ENCODE data around the gene TIMELESS. TPM values are rescaled to one million over a fixed set of nuclear protein-coding genes. Genes with fewer than 3 reads are reported as not detected.
"Not testable (repeated sequence)": the region's sequence is repeated elsewhere in the genome, so short reads cannot be mapped to it uniquely, and the experiment has no call there.

TIMELESS gene
- total RNA-seq, 2 donors from 2014 or later = 44.1 to 61.6 TPM

DNA sequence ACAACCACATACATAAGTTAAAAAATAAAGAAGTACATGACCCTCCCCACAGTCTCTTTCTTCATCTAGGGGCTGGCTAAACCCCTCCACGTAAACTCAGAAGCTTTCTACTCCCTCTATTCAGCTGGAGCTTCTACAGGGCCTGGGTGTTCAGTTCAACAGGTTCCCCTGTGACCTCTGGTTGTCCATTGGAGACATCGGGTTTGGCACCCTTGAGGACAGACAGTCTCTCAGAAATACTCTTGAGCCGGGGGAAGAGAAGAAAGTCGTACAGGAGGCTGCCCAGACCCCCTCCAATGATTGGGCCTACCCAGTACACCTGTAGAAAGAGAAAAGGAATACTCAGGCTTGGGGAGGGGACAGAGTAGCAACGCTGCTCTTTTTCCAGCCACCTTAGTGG lies 1.9 kb upstream of the TIMELESS start:
- Mint-ChIP-seq H3K27ac (no peak overlapping the region), H3K36me3 (ENCODE audit: insufficient read depth in 2 of 2) (peaks cover 3 to 7% of the 10 kb centered on the region in 2 donors), H3K9me3 (no peaks in the 10 kb centered on the region), H3K4me1 (ENCODE audit: low read depth) (peaks cover 36% of the 10 kb centered on the region), H3K4me3 (peak overlapping the region in 1 of 2 donors; percentile 47), H3K27me3 (ENCODE audit: low read depth) (no peaks in the 10 kb centered on the region)
- ATAC-seq (replicated peaks in 1 of 2) (no peak), DNase-seq (no peak)

DNA sequence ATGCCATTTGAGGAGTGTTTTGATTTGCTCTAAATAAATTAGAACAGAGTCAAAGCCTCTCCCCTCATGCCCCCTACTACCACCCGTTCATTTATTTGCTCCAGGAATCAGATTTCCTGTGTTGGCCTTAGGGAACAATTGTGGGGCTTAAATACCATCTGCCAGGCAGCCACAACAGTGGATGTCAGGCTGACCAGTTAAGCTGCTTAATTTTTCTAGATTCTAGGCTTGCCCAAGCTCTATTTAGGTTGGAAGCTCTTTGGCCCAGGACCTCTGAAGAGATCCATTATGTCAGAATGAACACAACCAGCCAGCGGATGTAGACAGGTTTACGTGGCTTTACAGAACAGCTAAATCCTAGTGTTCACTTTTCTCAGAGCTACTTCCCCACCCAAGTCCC lies 1.0 kb upstream of the TIMELESS start:
- no peak for DNase-seq
- Mint-ChIP-seq H3K36me3 (ENCODE audit: insufficient read depth in 2 of 2) (peaks cover 4 to 7% of the 10 kb centered on the region in 2 donors), H3K9me3 (no peaks in the 10 kb centered on the region), H3K27me3 (ENCODE audit: low read depth) (no peaks in the 10 kb centered on the region), H3K27ac (no peak overlapping the region), H3K4me3 (peak overlapping the region; percentile 94 to 100), H3K4me1 (ENCODE audit: low read depth) (peaks cover 43% of the 10 kb centered on the region)
- no peak for ATAC-seq (replicated peaks in 1 of 2)

DNA sequence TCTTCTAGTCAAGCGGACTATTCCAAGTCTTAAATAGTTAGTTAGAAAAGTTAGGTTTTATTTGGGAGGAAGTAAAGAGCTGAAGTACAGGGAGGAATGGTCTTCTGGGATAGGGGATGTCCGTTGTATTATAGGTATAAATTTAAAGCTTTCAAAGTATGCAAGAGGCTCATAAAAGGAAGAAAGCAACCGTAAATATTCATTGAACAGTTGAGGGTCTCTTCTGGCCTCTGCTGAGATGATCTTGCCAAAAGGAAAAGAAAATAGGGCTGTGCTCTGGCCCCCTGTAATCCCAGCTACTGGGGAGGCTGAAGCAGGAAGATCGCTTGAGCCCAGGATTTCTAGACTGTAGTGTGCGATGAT lies 377 bp upstream of the TIMELESS start:
- peaks cover 0 to 3% of the 10 kb centered on the region in 2 donors for H3K9me3 Mint-ChIP-seq
- no peak for ATAC-seq (replicated peaks in 1 of 2)
- no peak for DNase-seq
- H3K4me3 Mint-ChIP-seq = peak overlapping the region; percentile 94 to 100
- H3K27ac Mint-ChIP-seq = peak overlapping the region; percentile 99
- H3K27me3 Mint-ChIP-seq (ENCODE audit: low read depth) = no peaks in the 10 kb centered on the region
- H3K4me1 Mint-ChIP-seq (ENCODE audit: low read depth) = peaks cover 46% of the 10 kb centered on the region
- H3K36me3 Mint-ChIP-seq (ENCODE audit: insufficient read depth in 2 of 2) = peaks cover 7 to 10% of the 10 kb centered on the region in 2 donors

DNA sequence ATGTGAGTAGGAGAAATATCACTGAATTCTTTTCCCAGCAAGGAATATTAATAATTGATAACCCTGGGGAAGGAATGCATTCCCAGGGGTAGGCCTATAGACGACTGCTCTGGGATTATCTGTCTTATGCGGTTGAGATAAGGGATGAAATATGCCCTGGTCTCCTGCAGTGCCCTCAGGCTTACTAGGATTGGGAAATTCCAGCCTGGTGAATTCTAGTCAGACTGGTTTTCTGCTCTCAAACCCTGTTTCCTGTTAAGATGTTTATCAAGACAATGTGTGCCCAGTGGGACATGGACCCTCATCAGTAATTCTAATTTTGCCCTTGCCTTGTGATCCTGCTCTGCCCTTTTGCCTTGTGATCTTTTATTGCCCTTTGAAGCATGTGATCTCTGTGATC lies 6.0 kb downstream of the TIMELESS start:
- not testable (repeated sequence) for ATAC-seq (replicated peaks in 1 of 2); H3K27ac Mint-ChIP-seq; H3K4me3 Mint-ChIP-seq; H3K9me3 Mint-ChIP-seq; H3K27me3 Mint-ChIP-seq (ENCODE audit: low read depth); DNase-seq
- peaks cover 11 to 20% of the 10 kb centered on the region in 2 donors for H3K36me3 Mint-ChIP-seq (ENCODE audit: insufficient read depth in 2 of 2)
- peaks cover 39% of the 10 kb centered on the region for H3K4me1 Mint-ChIP-seq (ENCODE audit: low read depth)

DNA sequence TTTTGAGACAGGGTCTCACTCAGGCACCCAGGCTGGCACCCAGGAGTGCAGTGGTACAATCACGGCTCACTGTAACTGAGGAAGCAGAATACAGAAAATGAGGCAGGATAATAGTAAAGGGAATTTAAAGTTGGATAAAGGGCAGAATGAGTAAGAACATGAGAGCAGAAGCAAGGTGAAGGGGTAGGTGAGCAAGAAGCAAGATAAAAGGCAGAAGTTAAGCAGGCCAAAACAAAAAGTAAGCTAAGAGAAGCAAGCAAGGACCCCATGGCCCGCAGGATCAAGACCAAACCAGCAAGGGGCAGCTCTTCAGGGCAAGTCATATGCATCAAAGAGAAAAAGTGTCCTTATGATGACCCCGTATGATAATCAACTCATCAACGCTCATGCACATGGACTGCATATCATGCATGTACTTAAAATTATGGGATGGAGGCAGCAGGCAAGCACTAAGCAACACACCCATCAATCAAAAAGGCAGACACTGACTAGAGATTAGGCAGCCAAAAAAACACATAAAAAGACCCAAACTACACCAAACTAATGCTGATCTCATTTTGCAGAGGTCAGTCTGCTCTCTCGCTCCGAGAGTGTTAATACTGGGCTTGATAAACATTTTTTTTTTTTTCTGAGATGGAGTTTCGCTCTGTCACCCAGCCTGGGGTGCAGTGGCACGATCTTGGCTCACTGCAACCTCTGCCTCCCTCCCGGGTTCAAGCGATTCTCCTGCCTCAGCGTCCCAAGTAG lies 11.6 kb downstream of the TIMELESS start:
- Mint-ChIP-seq H3K27me3 (ENCODE audit: low read depth) (no peaks in the 10 kb centered on the region), H3K4me3 (no peak overlapping the region), H3K27ac (no peak overlapping the region), H3K4me1 (ENCODE audit: low read depth) (no peaks in the 10 kb centered on the region), H3K36me3 (ENCODE audit: insufficient read depth in 2 of 2) (peaks cover 0 to 2% of the 10 kb centered on the region in 2 donors), H3K9me3 (no peaks in the 10 kb centered on the region)
- no peak for ATAC-seq (replicated peaks in 1 of 2)
- DNase-seq = no peak

DNA sequence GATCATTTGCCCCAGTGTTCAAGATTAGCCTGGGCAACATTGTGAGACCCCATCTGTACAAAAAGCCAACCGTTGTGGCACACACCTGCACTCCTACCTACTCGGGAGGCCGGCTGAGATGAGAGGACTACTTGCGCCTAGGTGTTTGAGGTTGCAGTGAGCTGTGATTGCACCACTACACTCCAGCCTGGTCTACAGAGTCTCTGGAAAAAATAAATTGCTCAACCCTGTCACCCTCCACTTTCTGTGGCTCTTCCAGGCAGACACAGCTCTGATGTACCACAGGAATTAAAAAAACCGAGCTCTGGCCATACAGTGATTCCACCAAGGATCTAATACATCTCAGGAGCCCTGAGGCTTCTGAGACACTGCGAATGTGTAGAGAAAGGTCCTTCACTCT lies 14.4 kb downstream of the TIMELESS start:
- Mint-ChIP-seq H3K4me3 (no peak overlapping the region), H3K27me3 (ENCODE audit: low read depth) (no peaks in the 10 kb centered on the region), H3K4me1 (ENCODE audit: low read depth) (no peaks in the 10 kb centered on the region), H3K27ac (no peak overlapping the region), H3K9me3 (no peaks in the 10 kb centered on the region), H3K36me3 (ENCODE audit: insufficient read depth in 2 of 2) (peaks cover 3 to 14% of the 10 kb centered on the region in 2 donors)
- ATAC-seq (replicated peaks in 1 of 2) = no peak
- DNase-seq = no peak

DNA sequence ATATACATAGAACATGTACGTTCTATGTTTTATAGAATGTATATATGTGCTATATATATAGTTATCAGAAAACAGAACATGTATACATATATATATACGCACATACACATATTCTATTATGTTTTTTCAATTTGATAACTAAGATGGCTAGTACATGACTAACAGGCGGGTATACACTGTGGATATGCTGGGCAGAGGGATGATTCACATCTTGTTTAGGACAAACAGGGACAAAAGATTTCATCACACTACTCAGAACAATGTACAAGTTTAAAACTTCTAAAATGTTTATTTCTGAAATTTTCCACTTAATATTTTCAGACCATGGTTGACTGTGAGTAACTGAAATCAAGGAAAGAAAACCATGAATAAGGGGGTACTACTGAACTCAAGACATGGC lies 17.4 kb downstream of the TIMELESS start:
- Mint-ChIP-seq H3K36me3 (ENCODE audit: insufficient read depth in 2 of 2) (peaks cover 11 to 28% of the 10 kb centered on the region in 2 donors), H3K27me3 (ENCODE audit: low read depth) (no peaks in the 10 kb centered on the region), H3K4me1 (ENCODE audit: low read depth) (no peaks in the 10 kb centered on the region), H3K4me3 (no peak overlapping the region), H3K9me3 (no peaks in the 10 kb centered on the region), H3K27ac (no peak overlapping the region)
- DNase-seq = no peak
- no peak for ATAC-seq (replicated peaks in 1 of 2)

DNA sequence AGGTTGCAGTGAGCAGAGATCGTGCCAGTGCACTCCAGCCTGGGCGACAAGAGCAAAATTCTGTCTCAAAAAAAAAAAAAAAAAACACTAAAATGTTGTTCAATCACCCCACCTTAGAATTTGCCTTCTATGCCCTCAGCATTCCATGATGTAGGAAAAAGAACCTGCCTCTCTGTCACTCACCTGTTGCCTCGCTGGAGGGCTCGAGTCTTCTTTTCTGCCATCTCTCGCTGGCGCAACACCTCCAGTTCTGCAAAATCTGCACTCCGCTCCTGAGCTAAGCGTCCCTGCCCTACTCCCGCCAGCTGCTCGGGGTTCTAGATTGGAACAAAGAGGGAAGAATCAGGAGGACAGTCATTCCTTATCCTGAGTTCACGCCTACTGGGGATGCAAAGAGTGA lies 17.9 kb downstream of the TIMELESS start:
- no peaks in the 10 kb centered on the region for H3K9me3 Mint-ChIP-seq
- no peaks in the 10 kb centered on the region for H3K27me3 Mint-ChIP-seq (ENCODE audit: low read depth)
- DNase-seq (no peak), ATAC-seq (replicated peaks in 1 of 2) (no peak)
- no peak overlapping the region for H3K27ac Mint-ChIP-seq
- H3K36me3 Mint-ChIP-seq (ENCODE audit: insufficient read depth in 2 of 2) = peaks cover 11 to 29% of the 10 kb centered on the region in 2 donors
- H3K4me3 Mint-ChIP-seq = no peak overlapping the region
- no peaks in the 10 kb centered on the region for H3K4me1 Mint-ChIP-seq (ENCODE audit: low read depth)

DNA sequence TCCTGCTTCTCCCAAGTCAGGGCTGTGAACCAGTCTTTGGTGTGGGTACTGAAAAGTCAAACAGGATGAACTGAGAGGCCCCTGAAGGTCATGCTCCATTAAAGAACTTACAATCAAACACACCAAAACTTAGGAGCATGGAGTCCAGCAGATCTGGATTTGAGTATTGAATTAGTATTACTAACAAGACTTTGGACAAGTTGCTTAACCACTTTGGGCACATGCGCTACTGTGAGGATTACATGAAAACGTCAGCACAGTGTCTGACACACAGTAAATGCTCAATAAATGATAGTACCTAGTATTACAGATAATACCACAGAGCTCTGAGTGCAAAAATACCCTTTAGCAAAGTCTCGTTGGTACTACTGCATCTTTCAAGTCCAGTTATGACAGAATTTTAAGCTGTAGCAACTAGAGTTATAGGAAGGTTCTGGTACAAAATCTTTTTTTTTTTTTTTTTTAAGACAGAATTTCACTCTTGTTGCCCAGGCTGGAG lies 23.2 kb downstream of the TIMELESS start:
- Mint-ChIP-seq H3K4me3 (no peak overlapping the region), H3K9me3 (no peaks in the 10 kb centered on the region), H3K4me1 (ENCODE audit: low read depth) (peaks cover 7% of the 10 kb centered on the region), H3K27me3 (ENCODE audit: low read depth) (no peaks in the 10 kb centered on the region), H3K36me3 (ENCODE audit: insufficient read depth in 2 of 2) (peaks cover 15 to 45% of the 10 kb centered on the region in 2 donors), H3K27ac (no peak overlapping the region)
- ATAC-seq (replicated peaks in 1 of 2) (no peak), DNase-seq (no peak)

DNA sequence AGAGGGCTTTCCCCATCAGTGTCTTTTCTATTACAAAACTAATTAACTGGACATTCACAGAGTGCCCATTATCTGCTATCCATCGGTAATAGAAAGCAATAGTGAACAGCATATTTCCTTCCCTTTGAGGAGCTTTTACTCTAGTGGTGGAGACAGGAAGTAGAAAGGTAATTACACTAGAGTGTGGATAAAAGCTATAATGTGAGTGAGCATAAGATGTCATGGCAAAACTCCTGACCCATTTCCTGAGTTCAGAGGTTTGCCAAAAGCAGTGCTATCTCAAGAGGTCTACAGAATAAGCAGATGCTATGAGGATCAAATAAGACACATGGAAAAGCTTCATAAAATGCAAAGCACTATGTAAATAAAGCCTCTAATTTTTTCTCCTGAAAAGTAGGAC lies 24.0 kb downstream of the TIMELESS start:
- Mint-ChIP-seq H3K27ac (peak overlapping the region; percentile 42), H3K27me3 (ENCODE audit: low read depth) (no peaks in the 10 kb centered on the region), H3K9me3 (no peaks in the 10 kb centered on the region), H3K36me3 (ENCODE audit: insufficient read depth in 2 of 2) (peaks cover 20 to 47% of the 10 kb centered on the region in 2 donors), H3K4me3 (no peak overlapping the region), H3K4me1 (ENCODE audit: low read depth) (peaks cover 7% of the 10 kb centered on the region)
- DNase-seq (no peak), ATAC-seq (replicated peaks in 1 of 2) (no peak)

DNA sequence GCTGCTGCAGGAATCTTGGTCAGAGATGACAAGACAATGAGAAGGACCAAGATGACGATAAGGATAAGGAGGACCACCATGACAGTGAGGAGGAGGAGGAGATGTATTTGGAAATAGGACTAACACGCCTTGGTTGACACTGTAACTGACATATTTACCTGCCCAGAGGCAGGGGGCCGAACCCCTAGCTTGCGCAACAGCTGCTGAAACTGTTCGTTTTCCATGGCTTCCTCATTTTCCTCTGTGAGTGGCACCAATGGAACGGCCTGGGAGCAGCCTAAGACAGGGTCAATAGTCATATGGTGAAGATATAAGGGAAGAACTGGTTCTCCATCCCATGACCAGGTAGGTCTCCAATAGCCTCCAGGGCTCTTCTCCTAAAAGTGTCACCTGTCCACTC lies 28.8 kb downstream of the TIMELESS start:
- no peaks in the 10 kb centered on the region for H3K9me3 Mint-ChIP-seq
- H3K4me3 Mint-ChIP-seq = no peak overlapping the region
- no peaks in the 10 kb centered on the region for H3K27me3 Mint-ChIP-seq (ENCODE audit: low read depth)
- H3K36me3 Mint-ChIP-seq (ENCODE audit: insufficient read depth in 2 of 2) = peaks cover 16 to 41% of the 10 kb centered on the region in 2 donors
- no peak for ATAC-seq (replicated peaks in 1 of 2)
- no peak for DNase-seq
- H3K4me1 Mint-ChIP-seq (ENCODE audit: low read depth) = peaks cover 7% of the 10 kb centered on the region
- no peak overlapping the region for H3K27ac Mint-ChIP-seq

DNA sequence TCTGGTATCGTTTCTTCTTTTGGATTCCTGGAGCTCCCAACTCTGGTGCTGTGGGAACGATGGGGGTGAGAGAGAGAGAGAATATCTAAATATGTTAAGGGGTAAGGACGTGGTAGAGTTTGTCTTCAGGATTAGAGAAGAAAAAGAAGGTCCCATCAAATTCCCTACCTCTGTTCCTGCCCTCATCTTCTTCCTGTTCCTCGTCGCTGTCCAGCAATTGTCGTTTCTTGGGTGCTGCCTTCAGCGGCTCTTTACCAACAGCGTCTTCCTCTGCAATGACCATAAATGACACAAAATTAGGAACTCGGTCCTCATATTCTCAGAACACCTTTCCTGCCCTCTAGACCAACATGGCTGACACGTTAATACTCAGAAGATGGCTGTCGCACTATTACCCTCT lies 31.5 kb downstream of the TIMELESS start:
- H3K4me1 Mint-ChIP-seq (ENCODE audit: low read depth) = no peaks in the 10 kb centered on the region
- H3K27ac Mint-ChIP-seq = no peak overlapping the region
- no peak overlapping the region for H3K4me3 Mint-ChIP-seq
- H3K27me3 Mint-ChIP-seq (ENCODE audit: low read depth) = no peaks in the 10 kb centered on the region
- ATAC-seq (replicated peaks in 1 of 2) (no peak), DNase-seq (no peak)
- no peaks in the 10 kb centered on the region for H3K9me3 Mint-ChIP-seq
- H3K36me3 Mint-ChIP-seq (ENCODE audit: insufficient read depth in 2 of 2) = peaks cover 9 to 25% of the 10 kb centered on the region in 2 donors

DNA sequence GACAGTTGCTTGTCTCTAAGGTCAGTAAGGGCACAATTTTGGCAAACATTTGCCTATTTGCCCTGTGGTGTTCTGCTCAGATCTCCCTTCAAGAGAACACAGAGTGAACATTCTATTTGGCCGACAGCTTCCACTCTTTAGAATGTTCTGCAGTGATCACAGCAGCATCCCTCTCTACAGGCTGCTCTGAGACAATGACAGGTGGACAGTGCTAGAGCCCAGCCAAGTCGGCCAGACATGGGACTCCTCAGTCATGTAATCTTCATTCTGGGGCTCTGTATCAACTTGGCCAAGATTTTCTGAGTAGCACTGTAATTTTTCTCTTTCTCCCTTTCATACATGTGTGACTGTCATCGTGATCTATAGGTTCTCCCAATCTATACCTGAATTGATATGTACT lies 34.8 kb downstream of the TIMELESS start:
- no peaks in the 10 kb centered on the region for H3K4me1 Mint-ChIP-seq (ENCODE audit: low read depth)
- no peak for ATAC-seq (replicated peaks in 1 of 2)

DNA sequence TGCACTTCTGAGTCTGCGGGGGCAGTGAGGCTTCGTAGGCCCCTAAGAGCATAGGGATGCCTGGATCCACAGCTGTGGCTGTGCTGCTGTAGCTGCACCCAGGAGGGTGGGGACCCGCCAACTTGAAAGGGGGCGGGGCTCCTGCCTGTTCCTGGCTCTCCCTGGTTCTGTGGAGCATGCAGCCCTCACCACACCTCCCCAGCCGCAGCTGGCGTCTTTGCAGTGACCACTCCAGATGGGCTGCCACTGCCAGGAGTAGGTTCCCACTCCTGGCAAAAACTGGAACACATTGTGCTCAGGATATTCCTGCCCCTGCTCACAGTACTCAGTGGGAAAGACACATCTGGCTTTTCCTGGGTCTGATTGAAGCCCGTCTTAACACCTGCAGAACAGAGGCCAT lies 35.8 kb downstream of the TIMELESS start:
- ATAC-seq (replicated peaks in 1 of 2) = no peak
- H3K4me1 Mint-ChIP-seq (ENCODE audit: low read depth) = no peaks in the 10 kb centered on the region

More for the DNA sequence above, 34.8 kb downstream of the TIMELESS start:
- H3K36me3 Mint-ChIP-seq (ENCODE audit: insufficient read depth in 2 of 2) = peaks cover 4 to 10% of the 10 kb centered on the region in 2 donors
- H3K27ac Mint-ChIP-seq = no peak overlapping the region
- H3K27me3 Mint-ChIP-seq (ENCODE audit: low read depth) = no peaks in the 10 kb centered on the region
- no peak for DNase-seq
- no peak overlapping the region for H3K4me3 Mint-ChIP-seq
- no peaks in the 10 kb centered on the region for H3K9me3 Mint-ChIP-seq

More for the DNA sequence above, 35.8 kb downstream of the TIMELESS start:
- Mint-ChIP-seq H3K9me3 (no peaks in the 10 kb centered on the region), H3K27me3 (ENCODE audit: low read depth) (no peaks in the 10 kb centered on the region), H3K36me3 (ENCODE audit: insufficient read depth in 2 of 2) (peaks cover 2 to 6% of the 10 kb centered on the region in 2 donors), H3K27ac (no peak overlapping the region), H3K4me3 (no peak overlapping the region)
- DNase-seq = no peak
